Activated CD4-positive, alpha-beta T cell treated with anti-CD3 and anti-CD28 coated beads for 24 hours (primary cell): ENCODE data around the gene ADGRL3.
"Not testable (repeated sequence)": the region's sequence is repeated elsewhere in the genome, so short reads cannot be mapped to it uniquely, and the experiment has no call there.

Experiments
- DNase-seq, 2 donors: peaks; one replicate each; pipeline ENCODE4 v3.0.0-alpha.2; 2020; ENCODE audit warnings: low read depth in 2 of 2

Gene ADGRL3

DNA sequence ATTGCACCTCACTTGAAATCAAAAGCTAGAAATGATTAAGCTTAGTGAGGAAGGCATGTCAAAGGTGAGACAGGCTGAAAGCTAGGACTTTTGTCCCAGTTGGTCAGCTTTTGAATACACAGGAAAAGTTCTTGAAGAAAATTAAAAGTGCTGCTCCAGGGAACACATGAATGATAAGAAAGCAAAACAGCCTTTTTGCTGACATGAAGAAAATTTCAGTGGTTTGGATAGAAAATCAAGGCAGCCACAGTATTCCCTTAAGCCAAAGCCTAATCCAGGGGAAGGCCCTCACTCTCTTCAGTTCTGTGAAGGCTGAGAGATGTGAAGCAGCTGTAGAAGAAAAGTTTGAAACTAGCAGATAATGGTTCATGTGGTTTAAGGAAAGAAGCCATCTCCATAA lies 150.8 kb downstream of the ADGRL3 start:
- no peak for DNase-seq

DNA sequence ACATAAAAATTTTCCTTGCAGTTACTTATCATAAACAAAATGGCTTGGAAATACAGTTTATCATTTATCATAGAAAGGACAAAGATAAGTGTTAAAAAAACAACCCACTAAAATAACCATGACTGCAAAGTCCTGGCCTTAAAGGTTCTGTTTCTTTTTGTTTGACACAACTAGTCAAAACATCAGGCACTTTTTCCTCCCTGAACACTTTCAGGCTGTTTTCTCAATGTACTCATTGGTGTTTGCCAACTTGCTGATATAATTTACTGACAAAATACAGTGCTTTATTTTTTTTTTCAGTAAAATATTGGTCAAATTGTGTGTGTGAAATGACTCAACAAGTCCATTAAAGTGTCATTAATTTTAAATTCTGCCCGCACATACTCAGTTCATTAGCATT lies 156.6 kb downstream of the ADGRL3 start:
- DNase-seq = no peak

DNA sequence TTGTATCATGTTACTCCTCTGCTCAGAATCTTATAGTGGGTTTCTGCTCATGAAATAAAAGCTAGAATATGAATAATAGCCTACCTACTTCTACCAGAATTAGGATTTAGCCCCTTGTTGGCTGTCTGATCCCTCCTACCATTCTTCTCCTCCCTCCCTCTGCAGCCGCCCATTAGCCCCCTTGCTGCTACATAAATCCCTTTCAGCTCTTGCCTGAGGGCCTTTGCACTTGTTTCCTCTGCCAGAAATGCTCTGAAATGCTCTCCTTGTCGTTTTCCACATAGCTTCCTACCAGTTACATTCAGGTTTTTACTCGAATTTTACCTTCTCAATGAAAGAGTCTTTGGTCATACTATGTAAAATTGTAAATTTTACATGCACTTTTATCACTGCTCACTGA lies 159.2 kb downstream of the ADGRL3 start:
- DNase-seq = no peak

DNA sequence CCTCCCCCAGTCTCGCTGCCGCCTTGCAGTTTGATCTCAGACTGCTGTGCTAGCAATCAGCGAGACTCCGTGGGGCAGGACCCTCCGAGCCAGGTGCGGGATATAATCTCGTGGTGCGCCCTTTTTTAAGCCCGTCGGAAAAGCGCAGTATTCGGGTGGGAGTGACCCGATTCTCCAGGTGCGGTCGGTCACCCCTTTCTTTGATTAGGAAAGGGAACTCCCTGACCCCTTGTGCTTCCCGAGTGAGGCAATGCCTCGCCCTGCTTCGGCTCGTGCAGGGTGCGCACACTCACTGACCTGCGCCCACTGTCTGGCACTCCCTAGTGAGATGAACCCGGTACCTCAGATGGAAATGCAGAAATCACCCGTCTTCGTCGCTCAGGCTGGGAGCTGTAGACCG lies 172.7 kb downstream of the ADGRL3 start:
- DNase-seq = not testable (repeated sequence)

DNA sequence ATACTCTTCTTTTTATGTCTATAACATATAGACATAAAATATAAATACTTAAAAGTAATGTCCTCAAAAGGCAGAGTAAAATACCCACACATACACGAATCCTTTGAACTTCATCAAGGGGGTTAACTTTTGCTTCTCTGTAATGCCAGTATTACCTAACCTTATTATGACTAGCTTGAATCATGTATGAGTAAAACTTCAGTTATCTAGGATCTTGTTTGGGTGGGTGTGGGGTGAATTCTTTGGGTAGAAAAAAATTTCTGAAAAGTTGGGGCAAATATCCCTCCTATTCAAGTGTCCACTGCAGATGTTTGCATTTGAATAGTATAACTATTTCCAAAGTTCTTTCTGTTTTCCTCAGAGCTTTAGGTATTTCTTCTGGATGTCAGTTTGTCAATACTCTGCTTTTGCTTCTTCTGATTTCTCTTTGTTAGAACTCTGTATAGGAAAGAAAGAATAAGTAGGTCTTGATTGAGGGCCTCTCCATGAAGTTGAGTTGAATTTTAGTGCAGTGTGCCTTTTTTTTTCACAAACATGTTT lies 173.8 kb downstream of the ADGRL3 start:
- DNase-seq = no peak

DNA sequence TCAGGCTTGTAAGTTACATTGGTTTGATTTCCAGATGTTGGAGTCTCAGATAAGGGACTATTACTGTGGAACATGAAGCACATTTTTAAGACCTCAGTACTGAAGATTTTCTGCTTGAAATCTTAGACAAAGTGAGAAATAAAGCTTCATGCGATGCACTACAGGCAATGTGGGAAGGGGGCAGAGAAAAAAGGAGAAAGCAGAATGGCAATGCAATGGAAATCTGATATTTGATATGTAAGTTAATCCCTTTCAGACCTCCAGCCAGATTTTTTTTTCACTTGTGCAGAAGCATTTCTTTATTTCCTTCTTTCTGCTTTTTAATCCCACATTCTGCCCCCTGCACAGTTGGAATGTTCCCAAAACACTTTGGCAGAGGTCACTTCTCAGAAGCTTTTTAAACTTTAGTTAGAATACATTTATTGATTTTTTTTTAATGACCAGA lies 174.3 kb downstream of the ADGRL3 start:
- no peak for DNase-seq

DNA sequence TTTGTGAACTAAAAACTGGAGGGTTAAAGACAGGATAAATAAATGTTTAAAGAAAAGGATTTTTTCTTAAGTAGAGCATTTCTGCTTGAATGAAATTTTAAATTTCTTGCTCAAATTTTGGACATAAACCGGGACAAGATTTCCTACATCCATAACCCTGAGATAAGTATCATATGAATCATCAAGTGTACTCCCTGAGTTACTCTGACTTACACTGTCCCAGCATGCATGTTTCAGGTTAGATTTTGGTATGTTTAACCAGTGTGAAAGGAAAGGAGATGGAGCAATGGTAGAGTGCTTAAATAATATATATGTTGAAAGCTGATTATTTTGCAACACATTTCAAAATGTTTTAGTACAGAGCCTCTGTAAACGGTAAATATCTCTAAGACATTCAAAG lies 175.2 kb downstream of the ADGRL3 start:
- no peak for DNase-seq

DNA sequence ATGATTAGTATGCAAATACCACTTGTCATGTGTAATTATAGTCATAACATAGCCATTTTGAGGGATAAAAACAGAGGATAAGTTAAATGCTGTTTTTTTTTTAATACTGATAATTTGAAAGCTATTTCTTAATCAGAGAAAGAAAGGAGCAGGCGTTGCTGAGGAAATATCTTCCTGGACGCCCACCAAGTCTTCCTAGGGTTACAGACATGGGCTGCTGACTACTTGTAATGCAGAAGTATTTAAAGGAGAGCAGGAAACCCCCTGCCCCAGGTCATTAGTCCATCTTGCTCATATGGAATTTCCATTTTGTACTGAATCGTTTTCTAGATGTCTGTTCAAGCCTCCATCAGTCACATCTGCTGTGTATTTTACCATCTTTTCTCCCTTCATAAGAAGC lies 176.2 kb downstream of the ADGRL3 start:
- no peak for DNase-seq

DNA sequence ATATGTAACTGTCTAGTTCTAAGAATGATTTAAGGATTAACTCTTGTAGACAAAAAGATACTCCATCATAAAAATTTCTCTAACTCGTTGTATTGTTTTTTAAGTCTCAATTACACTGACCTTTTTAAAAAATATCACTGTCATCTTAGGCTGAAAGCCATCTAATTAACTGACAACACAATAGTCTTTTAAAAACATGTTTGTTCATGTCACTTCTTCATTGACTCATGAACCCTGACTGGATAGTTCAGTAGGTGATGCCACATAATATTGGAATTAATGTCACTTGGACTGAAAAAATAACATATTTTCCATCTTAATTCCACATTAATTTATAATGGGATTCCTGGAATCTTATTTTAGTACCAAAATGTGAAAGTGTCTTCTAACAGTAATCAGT lies 179.3 kb downstream of the ADGRL3 start:
- DNase-seq = no peak

DNA sequence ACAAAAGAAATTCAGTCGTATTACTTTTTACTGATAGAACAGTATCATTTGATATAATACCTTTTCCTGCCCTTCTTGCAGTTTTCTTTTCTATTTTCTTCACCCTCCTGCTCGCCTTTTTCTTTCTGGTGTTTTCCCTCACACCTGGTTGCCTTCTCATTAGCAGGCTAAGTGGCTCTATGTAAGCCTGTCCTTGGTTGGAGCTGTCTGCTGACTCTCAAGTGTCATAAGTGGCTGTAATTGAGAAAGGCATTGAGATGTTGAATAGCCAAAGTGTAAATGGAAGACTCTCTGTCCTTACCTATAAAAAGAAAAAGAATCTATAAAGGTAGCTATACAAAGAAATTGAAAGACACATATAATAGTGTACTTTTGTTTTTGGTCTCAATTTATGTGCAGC lies 180.7 kb downstream of the ADGRL3 start:
- no peak for DNase-seq

DNA sequence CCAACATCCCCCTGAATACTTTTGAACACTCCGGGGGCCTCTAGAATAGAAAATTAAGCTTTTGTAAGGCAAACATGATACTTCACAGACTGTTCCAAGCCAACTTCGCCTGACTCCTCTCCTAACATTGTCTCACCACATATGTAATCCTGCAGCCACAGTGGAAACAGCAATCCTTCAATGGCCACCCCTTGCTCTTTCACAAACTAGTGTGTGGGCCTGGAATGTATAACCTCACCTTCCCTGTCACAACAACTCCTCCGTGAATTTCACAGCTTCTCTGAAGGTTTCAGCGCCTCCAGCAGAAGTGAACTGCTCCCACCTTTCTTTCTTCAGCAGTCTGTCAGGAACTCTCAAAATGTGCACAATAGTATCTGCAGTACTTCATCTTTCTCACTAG lies 185.1 kb downstream of the ADGRL3 start:
- DNase-seq = no peak

DNA sequence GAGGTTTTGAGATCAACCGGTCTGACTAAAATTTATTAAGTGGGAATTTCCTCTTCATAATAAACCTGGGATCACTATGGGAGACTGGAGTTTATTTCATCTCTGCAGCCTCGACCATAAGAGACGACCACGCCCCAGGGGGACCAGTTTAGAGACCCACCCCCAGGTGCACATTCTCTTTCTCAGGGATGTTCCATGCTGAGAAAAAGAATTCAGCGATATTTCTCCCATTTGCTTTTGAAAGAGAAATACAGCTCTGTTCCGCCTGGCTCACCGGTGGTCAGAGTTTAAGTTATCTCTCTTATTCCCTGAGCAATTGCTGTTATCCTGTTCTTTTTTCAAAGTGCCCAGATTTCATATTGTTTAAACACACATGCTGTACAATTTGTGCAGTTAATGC lies 187.2 kb downstream of the ADGRL3 start:
- not testable (repeated sequence) for DNase-seq

DNA sequence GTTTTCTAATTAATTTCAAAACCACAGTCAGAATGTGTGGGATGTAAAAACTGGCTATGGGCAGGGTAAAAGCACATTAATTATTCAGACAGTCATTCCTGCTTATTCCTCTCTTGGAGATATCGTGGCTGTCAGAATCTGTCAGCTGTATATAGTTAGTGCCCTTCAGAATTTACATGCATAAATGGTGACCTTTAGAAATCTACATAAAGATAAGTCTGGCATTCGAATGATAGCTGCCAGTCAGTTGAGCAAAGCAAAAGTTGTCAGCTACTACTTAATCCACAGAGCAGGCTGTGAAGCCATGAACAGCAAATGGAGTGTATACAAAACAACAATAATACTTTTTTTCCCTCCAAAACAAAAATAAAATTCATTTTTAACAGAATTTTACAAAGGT lies 189.5 kb downstream of the ADGRL3 start:
- no peak for DNase-seq

DNA sequence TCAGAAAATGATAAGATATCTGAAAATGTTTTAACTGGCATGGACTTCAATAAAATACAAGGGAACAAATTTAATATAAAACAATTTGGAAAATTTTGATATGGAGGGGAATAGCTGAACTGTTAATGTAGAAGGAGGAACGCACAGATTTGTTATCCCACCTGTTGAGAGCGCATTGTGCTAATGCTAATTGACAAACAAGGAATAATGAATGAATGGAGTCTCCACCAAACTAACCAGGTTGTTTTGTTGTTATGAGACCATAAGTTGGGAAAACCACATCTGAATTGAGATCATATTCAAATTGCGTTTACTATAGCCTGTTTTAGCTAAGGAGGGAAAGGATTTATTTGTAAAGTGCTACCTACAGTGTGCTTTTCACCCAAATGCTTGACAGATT lies 195.6 kb downstream of the ADGRL3 start:
- no peak for DNase-seq

DNA sequence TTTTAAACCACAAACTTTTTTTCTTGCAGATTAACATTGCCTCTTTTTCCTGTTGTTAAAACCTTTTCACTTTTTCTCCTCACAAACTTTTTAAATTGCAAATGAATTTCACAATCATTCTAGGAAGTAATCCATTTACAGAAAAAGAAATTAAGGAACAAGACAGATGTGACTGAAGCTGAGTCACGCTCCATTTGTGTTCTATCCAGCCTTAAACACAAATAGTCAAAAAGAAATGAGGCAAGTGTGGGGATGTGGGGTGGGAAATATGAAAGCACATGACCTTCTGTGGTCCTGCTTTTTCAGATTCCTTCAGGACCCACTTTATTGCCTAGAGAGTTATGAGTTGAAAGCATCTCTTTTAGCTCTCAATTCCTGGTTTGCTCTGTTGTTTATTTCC lies 197.0 kb downstream of the ADGRL3 start:
- no peak for DNase-seq

DNA sequence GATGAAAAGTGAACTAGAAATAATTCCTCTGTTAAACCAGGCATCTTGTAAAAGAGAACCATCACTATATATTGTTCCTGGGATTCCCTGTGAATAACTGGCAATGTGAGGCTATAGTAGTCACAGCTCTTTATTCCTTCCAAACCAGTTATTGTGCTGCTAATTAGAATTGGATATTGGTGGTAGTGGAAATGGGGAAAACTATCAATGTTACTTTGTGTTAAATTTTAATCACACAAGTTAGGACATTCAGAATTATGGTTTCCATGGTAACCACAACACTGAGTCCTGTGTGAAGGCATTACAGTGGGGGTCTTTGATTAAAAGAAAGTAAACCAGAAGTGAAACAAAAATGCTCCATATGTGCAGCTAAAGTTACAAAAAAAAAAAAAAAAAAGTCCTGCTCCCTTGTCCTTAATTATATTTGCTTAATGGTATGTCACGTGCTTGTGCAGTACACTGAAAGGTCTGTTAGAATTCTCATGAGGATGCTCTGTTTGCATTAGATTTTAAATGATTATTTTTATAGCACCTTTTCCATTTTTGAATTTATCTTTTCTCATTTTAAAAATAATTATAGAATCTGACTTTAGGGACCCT lies 200.4 kb downstream of the ADGRL3 start:
- no peak for DNase-seq

DNA sequence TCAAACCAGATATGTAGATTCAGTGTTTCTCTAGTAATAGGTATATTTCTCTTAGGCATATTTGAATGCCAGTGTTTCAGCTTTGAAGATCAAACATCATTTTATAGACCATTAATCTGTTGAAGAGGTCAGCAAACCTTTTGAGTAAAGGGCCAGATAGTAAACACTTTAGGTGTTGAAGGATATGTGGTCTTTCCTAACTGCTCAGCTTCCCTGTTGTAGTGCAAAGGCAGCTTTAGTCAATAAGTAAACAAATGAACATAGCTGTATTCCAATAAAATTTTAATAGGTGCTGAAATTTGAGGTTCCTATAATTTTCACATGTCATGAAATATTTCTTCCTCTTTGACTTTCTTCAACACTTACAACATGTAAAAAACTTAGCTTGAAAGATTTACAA lies 201.6 kb downstream of the ADGRL3 start:
- no peak for DNase-seq

DNA sequence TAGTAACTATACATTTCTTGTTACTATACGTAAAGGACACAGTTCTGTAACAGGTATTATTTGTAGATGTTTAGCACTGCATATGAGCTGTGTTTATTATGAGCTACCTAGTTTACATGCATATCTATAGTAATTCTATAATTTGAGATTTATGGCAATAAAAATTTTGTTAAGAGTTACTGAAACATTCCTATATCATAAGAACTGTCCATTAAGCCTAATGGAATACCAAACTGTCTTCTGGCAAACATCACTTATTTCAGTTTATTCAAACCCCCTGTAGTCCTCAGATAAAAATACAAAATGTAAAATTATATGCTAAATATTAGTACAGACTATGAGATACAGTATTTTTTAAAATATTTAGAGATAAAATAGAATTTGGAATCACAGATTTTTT lies 205.2 kb downstream of the ADGRL3 start:
- DNase-seq = no peak

DNA sequence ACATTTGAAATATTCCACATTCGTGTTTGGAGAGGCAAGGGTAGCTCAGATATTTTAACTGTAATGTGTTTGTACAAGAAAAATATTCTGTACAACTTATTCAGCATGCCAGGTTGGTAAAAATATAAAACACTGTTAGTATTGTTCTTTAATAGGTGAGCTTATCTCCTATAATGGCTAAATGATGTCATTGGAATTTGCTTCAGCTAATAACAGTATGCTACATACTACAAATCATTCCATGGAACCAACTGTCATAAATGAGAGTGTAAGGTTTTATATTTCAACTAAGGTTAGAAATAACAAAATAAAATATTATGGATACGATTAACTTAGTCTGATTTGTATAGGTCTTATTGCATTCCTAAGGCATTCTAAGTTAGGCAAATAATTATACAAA lies 206.6 kb downstream of the ADGRL3 start:
- DNase-seq = no peak

DNA sequence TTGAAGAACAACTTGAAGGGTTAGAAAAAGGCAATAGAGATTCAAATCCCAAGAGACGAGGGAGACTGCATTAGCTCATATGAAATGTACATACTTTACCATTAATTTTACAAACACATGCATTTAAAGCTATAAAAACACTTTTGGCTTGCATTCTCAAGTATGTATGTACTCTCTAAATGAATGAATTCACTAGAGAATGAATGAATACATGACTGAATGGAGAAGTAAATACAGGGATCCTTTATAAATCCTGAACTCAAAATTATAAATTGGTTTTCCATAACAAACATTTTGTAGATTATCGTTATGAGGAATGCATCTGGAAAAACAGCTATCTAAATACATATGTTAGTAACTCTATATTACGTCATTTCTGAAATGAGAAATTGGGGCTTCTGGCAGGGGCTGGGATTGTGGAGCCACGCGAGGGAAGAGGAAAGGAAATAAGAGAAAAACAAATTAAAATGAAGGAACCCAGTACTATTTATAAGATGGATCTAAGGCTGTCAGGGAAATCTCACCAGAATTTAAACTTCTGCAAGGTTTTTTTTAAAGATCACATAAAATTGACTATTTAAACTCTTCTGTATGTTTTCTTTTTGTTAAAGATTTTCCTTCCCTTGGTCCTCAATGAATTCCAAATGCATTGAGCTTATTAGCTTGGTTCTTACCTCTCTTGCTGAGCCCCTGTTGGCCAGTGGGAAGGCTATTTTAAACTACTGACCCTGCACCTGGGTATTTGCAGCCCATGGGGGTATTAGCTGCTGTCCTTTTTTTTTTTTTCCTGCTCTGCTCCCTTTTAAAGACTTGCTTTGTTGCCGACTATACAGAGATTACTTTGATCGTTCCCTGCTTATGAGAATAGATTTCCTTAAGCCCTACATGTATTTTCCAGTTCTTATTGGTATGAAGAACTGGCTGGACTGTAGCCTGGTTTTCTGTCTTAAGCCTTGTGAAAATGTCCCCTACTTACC lies 207.8 kb downstream of the ADGRL3 start:
- DNase-seq = no peak

DNA sequence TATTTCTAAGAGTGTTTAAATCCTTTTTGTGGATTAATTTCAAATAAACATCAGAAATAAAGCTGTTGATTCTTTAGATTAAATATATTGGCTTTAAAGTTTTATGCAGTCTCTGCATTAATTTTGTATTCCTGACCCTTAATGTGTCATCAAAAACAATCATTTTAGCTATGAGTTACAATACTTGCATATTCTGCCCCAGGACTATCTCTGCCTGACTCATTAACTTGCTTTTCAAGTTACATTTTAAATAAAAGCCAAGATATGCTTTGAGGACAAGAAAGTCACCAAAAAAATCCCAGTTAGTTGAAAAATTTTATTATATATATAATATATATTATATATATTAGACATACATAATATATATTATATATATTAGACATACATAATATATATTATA lies 208.7 kb downstream of the ADGRL3 start:
- no peak for DNase-seq

DNA sequence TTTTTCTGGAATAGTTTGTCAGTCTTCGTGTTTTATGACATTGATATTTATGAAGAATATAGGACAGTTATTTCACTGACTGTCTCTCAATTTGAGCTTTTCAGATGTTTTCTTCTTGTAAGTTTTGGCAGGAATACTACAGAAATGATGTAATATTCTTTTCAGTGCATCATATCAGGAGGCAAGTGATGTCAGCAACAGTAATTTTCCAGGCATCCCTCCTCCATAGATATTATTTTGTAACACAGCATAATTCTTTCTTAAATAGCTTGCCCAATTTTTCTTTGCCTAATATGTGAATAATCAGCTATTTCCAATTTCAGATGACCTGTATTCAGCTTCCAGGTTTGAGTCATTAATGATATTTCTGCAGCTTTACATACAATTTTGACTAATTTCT lies 211.1 kb downstream of the ADGRL3 start:
- DNase-seq = no peak

DNA sequence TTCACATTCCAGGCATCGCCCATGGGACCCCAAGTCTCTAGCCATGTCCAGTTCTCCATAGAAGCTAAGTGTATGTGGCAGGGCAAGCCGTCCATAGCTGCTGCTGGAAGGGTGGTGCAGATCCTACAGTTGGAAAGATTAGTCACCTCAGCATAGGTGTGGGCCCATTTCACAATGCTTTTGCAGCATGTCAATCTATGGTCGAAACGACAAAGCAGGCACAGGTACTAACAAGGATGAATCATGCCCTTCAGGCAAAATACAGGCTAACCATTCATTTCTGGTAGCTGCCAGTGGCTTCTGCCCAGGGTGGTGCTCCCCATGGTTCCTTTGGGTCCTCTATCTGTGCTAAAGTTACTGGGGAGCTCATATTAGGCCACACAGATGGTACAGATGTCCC lies 225.2 kb downstream of the ADGRL3 start:
- no peak for DNase-seq
